ES-I3 (cell line): Measurements from ENCODE around the gene KCNIP1.

ENCODE experiments used
- H3K36me3 ChIP-seq: 2 replicates; pipeline ENCODE4 v1.6.1; 2013; ENCODE audit warnings: mild to moderate bottlenecking, low read length, control low read depth, moderate library complexity; ENCODE audit not compliant: insufficient read depth
- H3K4me1 ChIP-seq: 2 replicates; pipeline ENCODE4 v1.6.1; 2013; ENCODE audit warnings: mild to moderate bottlenecking, control low read depth, low read length; ENCODE audit not compliant: insufficient read depth
- H3K9ac ChIP-seq: 2 replicates; pipeline ENCODE4 v1.6.1; 2013; ENCODE audit warnings: low read depth, mild to moderate bottlenecking, low read length, moderate library complexity
- H3K9me3 ChIP-seq: 2 replicates; pipeline ENCODE4 v1.6.1; 2013; ENCODE audit warnings: mild to moderate bottlenecking, low read length, moderate library complexity; ENCODE audit not compliant: control insufficient read depth, insufficient read depth

Gene KCNIP1

DNA sequence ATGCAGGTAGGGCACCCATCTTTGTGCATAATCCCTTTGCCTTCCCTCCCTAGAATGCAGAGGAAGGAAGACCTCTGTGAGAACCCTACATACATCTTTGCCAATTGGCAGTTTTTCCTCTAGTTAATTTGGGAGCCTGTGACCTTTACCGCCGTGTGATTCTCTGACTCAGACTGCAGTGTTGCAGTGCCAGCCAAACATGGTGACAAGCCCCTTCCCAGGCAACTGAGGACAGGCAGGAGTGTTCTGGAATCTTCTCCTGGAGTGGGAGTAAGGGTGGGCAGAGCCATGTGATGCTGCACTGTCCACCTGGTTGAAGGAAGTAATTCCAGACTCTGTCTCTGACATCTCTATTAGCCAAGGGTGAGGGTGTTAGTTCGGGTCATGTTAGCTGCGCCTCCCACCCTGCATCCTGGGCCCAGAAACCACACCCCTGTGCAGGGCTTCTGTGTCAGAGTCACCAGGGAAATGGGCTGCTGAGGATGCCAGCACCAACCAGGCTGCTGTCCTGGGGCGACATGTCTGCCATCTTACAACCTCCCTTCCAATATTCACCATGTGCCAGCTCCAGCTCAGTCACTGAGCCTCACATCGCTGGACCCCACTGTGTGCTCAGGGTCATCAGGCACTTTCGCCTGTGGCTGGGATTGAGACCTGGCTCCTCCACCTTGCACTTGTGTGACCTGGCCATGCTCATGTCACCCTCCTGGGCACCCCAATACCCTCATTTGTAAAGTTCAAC is 21.8 kb downstream of the KCNIP1 start:
- H3K4me1 ChIP-seq: peaks cover 13% of the 10 kb centered on the region
- no peaks in the 10 kb centered on the region; the same call in 1 of the 2 replicates for H3K36me3 ChIP-seq
- H3K9me3 ChIP-seq: no peaks in the 10 kb centered on the region
- no peak overlapping the region for H3K9ac ChIP-seq

DNA sequence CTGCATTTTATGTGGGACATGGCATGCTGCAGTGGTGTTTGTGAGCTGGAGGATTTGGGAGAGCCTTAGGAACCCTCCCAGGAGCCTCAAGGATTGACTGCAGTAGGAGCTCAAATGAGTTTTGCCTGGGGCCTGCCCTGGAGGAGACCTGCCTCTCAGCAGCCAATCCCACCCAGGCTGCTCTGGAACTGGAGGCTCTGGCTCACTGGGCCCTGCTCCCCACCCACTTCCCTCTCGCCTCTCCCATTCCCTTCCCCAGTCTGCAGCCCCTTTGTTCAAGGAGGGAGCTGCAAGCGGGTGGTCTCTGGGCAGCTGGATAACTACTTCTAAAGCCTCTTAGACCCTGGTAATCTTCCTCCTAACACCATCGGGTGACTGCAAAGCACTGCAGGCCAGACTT is 24.2 kb downstream of the KCNIP1 start:
- Histone ChIP-seq H3K9me3 (no peaks in the 10 kb centered on the region), H3K36me3 (no peaks in the 10 kb centered on the region), H3K4me1 (peaks cover 3% of the 10 kb centered on the region), H3K9ac (no peak overlapping the region)

DNA sequence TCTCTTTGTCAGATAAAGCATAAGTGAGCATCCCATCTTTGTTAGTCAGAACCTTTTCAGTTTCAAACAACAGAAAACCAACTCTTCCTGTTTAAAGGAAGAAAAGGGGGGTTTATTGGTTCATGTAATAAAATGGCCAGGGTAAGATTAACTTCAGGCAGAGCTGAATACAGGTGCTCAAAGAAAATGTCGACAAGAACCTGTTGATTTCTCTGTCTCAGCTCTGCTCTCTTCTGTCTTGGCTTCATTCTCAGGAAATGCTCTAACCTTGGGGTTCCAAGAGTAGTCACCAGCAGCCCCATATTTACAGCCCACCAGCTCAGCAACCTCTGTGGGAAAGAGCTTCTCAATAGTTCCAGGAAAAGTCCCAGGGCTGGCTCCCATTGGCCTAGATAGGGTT is 25.2 kb downstream of the KCNIP1 start:
- no peaks in the 10 kb centered on the region for H3K9me3 ChIP-seq
- H3K36me3 ChIP-seq: no peaks in the 10 kb centered on the region
- H3K9ac ChIP-seq: no peak overlapping the region
- no peaks in the 10 kb centered on the region; the same call in 1 of the 2 replicates for H3K4me1 ChIP-seq

DNA sequence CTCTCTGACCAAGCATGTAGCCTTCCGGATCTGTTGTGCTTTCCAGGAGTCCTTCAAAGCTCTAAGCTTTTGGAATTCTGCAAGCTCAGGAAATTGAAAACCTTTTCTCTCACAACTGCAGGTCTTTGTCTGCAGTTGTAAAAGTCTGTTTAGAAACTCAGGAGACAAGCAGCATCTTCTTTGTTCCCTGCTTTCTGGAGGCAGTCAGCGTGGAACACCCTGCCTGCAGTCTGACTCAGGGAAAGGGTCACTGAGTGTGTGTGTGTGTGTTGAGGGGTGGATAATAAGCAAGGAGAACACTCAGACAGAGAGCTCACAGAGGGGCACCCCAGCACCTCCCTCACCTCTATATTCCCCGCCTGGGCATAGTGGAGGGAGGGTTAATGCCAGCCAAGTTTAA is 29.1 kb downstream of the KCNIP1 start:
- Histone ChIP-seq H3K4me1 (no peaks in the 10 kb centered on the region; the same call in 1 of the 2 replicates), H3K9me3 (no peaks in the 10 kb centered on the region), H3K36me3 (no peaks in the 10 kb centered on the region), H3K9ac (no peak overlapping the region)

GRCh38 chr5:170533383-170533782 is 29.6 kb downstream of the KCNIP1 start:
- no peaks in the 10 kb centered on the region for H3K9me3 ChIP-seq
- no peak overlapping the region for H3K9ac ChIP-seq
- no peaks in the 10 kb centered on the region for H3K36me3 ChIP-seq
- no peaks in the 10 kb centered on the region; the same call in 1 of the 2 replicates for H3K4me1 ChIP-seq

- Histone ChIP-seq H3K4me1 (no peaks in the 10 kb centered on the region; the same call in 1 of the 2 replicates), H3K9ac (no peak overlapping the region), H3K36me3 (no peaks in the 10 kb centered on the region), H3K9me3 (no peaks in the 10 kb centered on the region)
These were observed 30.4 kb downstream of the KCNIP1 start for GRCh38 chr5:170534177-170534576.

DNA sequence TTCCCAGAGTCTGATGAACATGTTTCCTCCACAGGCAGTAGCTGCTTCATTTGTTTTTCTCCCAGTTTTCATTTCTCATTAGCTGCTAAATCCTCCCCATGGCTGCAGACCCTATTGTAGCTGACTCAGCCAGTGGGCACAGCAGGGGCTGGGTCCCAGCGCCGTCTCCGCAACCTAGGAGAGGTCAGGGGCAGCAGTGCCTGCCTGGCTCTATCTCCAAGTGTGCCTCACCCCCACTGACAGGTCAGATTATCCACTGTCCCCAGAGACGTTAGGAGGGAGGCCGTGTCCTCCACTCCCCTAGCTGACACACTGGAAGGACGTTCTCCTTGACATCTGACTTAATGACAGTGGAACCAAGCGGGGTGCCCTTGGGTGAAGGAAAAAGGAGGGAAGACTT is 31.1 kb downstream of the KCNIP1 start:
- H3K9me3 ChIP-seq: no peaks in the 10 kb centered on the region
- no peaks in the 10 kb centered on the region; the same call in 1 of the 2 replicates for H3K4me1 ChIP-seq
- no peak overlapping the region for H3K9ac ChIP-seq
- no peaks in the 10 kb centered on the region for H3K36me3 ChIP-seq

- Histone ChIP-seq H3K4me1 (no peaks in the 10 kb centered on the region; the same call in 1 of the 2 replicates), H3K9me3 (no peaks in the 10 kb centered on the region), H3K9ac (no peak overlapping the region), H3K36me3 (no peaks in the 10 kb centered on the region)
These were observed 32.7 kb downstream of the KCNIP1 start for GRCh38 chr5:170536525-170536924.

DNA sequence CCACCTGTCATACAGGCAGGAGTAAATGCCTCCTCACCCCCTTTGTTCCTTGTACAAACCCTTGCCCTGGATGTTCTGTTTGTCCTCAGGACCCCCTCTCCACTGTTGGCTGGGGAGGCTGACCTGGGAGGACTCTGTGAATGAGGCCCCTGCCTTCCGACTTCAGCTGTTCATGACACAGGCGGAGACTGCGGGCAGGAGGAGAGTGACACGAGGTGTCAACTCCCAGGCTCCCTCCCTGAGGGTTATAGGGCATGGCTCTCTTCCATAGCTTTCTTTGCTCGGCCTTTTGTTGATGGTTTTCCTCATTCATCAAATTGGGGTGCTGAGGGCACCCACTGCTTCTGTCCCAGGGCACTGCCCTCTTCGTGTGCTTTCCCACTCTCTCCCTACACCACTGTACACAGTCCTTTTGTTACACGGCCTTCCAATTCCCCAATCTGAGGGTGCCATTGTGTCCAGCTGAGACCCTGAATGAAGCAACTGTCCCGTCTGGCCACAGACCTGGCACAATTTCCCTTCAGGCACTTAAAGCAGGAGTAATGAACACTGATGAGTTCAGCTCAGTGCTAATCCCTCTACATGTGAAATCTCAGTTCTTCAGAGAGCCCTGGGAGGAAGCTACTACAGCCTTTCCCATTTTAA is 33.8 kb downstream of the KCNIP1 start:
- Histone ChIP-seq H3K4me1 (no peaks in the 10 kb centered on the region; the same call in 1 of the 2 replicates), H3K9ac (no peak overlapping the region), H3K9me3 (no peaks in the 10 kb centered on the region), H3K36me3 (no peaks in the 10 kb centered on the region)

GRCh38 chr5:170538096-170538465 is 34.3 kb downstream of the KCNIP1 start:
- H3K9ac ChIP-seq: no peak overlapping the region
- H3K36me3 ChIP-seq: no peaks in the 10 kb centered on the region
- H3K9me3 ChIP-seq: no peaks in the 10 kb centered on the region
- H3K4me1 ChIP-seq: no peaks in the 10 kb centered on the region; the same call in 1 of the 2 replicates

DNA sequence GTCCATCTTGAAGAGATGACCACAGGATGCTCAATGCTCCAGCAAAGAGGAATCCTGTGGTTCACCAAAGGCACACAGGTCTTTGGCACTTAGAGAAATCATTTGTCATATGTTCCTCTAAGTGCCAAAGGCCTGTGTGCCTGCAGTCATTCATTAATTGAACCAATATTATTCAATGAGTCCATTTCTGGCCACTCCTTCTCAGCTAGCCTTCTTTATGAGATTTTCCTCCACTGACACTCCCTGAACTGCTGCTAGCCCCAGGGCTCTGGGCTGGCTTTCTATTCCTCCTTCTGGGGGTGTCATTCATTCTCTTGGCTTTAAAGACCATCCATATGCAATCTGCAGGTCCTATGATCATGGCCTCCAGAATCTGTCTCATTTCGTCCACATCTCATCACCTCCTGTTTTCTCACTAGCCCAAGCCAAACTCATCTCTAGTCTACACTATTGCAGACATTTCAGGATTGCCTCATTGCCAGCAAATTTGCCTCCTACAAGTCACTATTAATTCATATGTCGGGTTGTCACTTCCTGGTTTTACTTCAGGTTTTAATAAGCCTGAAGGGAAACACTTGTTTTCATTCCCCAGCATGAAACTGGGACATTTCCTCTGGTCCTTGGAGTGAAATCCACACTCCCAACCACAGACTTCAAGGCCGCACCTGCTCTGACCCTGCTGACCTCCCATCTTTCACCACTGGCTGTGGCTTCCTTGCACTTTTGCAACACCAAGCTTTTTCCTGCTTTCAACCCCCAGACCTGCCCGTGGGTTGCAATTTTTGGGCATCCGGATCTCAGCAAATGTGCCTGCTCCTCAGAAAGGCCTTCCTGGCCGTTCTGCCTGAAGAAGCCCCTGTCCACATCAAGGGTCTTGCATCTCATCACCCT is 35.1 kb downstream of the KCNIP1 start:
- no peaks in the 10 kb centered on the region for H3K36me3 ChIP-seq
- no peaks in the 10 kb centered on the region for H3K9me3 ChIP-seq
- H3K4me1 ChIP-seq: no peaks in the 10 kb centered on the region
- H3K9ac ChIP-seq: no peak overlapping the region

GRCh38 chr5:170540271-170540670 is 36.5 kb downstream of the KCNIP1 start:
- Histone ChIP-seq H3K9me3 (no peaks in the 10 kb centered on the region), H3K4me1 (no peaks in the 10 kb centered on the region), H3K36me3 (no peaks in the 10 kb centered on the region), H3K9ac (no peak overlapping the region)

- H3K9ac ChIP-seq: no peak overlapping the region
- H3K9me3 ChIP-seq: no peaks in the 10 kb centered on the region
- H3K4me1 ChIP-seq: no peaks in the 10 kb centered on the region
- H3K36me3 ChIP-seq: no peaks in the 10 kb centered on the region
These were observed 37.4 kb downstream of the KCNIP1 start for GRCh38 chr5:170541146-170541769.

DNA sequence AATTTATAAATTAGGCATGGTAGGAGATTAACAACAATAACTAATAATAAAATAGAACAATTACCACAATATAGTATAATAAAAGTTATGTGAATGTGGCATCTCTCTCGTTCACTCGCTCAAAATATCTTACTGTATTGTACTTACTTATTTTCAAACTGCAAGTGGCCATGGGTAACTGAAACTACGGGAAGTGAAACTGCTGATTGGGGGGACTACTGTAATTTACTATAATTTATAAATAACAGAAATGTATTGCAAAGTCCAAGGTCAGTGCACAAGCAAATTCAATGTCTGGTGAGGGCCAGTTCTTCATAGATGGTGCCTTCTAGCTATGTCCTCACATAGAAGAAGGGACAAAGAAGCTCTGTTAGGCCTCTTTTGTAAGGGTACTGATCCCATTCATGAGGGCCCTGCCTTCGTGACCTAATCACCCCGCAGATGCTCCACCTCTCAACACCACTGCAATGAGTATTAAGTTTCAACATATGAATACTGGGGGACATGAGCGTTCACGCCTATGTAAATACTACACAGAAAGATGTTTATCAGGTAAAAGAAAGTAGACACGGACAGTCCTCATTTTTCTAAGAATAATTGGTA is 39.0 kb downstream of the KCNIP1 start:
- no peaks in the 10 kb centered on the region for H3K4me1 ChIP-seq
- H3K9ac ChIP-seq: no peak overlapping the region
- H3K36me3 ChIP-seq: no peaks in the 10 kb centered on the region
- H3K9me3 ChIP-seq: no peaks in the 10 kb centered on the region; the same call in 1 of the 2 replicates
